GM12878 (cell line): ENCODE data around the gene ST3GAL5.

Experiments
- BRCA1 ChIP-seq: IDR thresholded peaks from 2 replicates; pipeline ENCODE4 v1.6.1; 2011; ENCODE audit warnings: low read depth, low read length, improper control_type of control experiment
- CTCF ChIP-seq, 3 experiments: IDR thresholded peaks in 2 of 3; conservative IDR thresholded peaks in 1 of 3; 2 replicates each; pipeline ENCODE4 v1.5.1; 2011; ENCODE audit warnings: low read depth in 3 of 3, low read length in 3 of 3, mild to moderate bottlenecking in 3 of 3, control low read depth in 2 of 3, moderate library complexity in 2 of 3, inconsistent platforms in 1 of 3, mixed read lengths in 1 of 3; ENCODE audit not compliant: control insufficient read depth in 2 of 3, insufficient read depth in 1 of 3; ENCODE audit errors: extremely low read depth in 1 of 3
- DPF2 ChIP-seq: fragments of 450-650 bp; IDR thresholded peaks from 2 replicates; pipeline ENCODE4 v1.6.1; 2017; ENCODE audit warnings: mild to moderate bottlenecking
- HCFC1 ChIP-seq: fragments of 150-350 bp; IDR thresholded peaks from 2 replicates; pipeline ENCODE4 v1.6.1; 2014; ENCODE audit warnings: low read length
- JUNB ChIP-seq: IDR thresholded peaks from 2 replicates; pipeline ENCODE4 v1.6.1; 2016; ENCODE audit warnings: antibody characterized with exemption, mild to moderate bottlenecking
- MXI1 ChIP-seq: fragments of 150-350 bp; IDR thresholded peaks from 2 replicates; pipeline ENCODE4 v1.6.1; 2011; ENCODE audit warnings: low read depth, mild to moderate bottlenecking, inconsistent platforms, low read length, improper control_type of control experiment
- NBN ChIP-seq: fragments of 450-650 bp; IDR thresholded peaks from 2 replicates; pipeline ENCODE4 v1.6.1; 2016
- NR2C2 ChIP-seq: IDR thresholded peaks from 2 replicates; pipeline ENCODE4 v1.6.1; 2011; ENCODE audit warnings: borderline replicate concordance, low read depth; ENCODE audit not compliant: control insufficient read depth, insufficient read length
- POLR2A ChIP-seq: IDR thresholded peaks from 2 replicates; pipeline ENCODE4 v1.6.1; 2011; ENCODE audit warnings: low read depth, mild to moderate bottlenecking, low read length
- SPI1 ChIP-seq: IDR thresholded peaks from 2 replicates; pipeline ENCODE4 v1.6.1; 2011; ENCODE audit warnings: low read depth, mild to moderate bottlenecking, low read length, moderate library complexity, borderline replicate concordance; ENCODE audit not compliant: insufficient read depth
- USF2 ChIP-seq: IDR thresholded peaks from 2 replicates; pipeline ENCODE4 v1.6.1; 2011; ENCODE audit warnings: low read depth, low read length, improper control_type of control experiment, borderline replicate concordance
- TF ChIP-seq, protein P1 (sequence below): IDR thresholded peaks from 2 replicates; pipeline ENCODE4 v1.6.1; 2012; ENCODE audit warnings: mild to moderate bottlenecking, low read depth, low read length
- TF ChIP-seq, protein P2 (sequence below): fragments of 450-650 bp; formaldehyde crosslinking; IDR thresholded peaks from 2 replicates; pipeline ENCODE4 v1.4.0; 2022; ENCODE audit warnings: mild to moderate bottlenecking, moderate library complexity

DNA sequence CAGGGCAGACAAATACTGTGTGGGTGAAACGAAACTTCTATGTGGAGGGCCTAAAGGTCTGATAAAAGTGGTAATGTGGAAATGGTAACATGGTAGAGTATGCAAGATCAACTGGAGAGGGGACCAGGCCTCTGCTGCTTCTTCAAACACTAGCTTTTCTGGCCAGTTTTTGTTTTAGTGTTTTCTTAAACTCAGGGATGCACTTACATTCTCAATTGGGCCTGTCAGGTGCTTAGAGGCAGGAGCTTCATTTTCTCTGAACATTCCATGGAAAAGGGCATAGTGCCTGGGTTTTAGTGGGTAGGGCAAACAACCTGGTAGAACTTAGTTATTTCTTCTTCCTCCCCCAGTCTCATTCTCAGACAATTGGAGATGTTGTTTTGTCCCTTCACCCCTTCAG lies 10.5 kb upstream of the ST3GAL5 start:
- TF ChIP-seq, protein P1, sequence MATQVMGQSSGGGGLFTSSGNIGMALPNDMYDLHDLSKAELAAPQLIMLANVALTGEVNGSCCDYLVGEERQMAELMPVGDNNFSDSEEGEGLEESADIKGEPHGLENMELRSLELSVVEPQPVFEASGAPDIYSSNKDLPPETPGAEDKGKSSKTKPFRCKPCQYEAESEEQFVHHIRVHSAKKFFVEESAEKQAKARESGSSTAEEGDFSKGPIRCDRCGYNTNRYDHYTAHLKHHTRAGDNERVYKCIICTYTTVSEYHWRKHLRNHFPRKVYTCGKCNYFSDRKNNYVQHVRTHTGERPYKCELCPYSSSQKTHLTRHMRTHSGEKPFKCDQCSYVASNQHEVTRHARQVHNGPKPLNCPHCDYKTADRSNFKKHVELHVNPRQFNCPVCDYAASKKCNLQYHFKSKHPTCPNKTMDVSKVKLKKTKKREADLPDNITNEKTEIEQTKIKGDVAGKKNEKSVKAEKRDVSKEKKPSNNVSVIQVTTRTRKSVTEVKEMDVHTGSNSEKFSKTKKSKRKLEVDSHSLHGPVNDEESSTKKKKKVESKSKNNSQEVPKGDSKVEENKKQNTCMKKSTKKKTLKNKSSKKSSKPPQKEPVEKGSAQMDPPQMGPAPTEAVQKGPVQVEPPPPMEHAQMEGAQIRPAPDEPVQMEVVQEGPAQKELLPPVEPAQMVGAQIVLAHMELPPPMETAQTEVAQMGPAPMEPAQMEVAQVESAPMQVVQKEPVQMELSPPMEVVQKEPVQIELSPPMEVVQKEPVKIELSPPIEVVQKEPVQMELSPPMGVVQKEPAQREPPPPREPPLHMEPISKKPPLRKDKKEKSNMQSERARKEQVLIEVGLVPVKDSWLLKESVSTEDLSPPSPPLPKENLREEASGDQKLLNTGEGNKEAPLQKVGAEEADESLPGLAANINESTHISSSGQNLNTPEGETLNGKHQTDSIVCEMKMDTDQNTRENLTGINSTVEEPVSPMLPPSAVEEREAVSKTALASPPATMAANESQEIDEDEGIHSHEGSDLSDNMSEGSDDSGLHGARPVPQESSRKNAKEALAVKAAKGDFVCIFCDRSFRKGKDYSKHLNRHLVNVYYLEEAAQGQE, result no peak
- TF ChIP-seq POLR2A (no peak), SPI1 (no peak), CTCF (IDR thresholded peaks at IDR 0.05 in 2 of 3, conservative IDR thresholded peaks at IDR 0.05 in 1 of 3; ENCODE audit: control insufficient read depth in 2 of 3, extremely low read depth in 1 of 3, insufficient read depth in 1 of 3, low read depth in 3 of 3, low read length in 3 of 3) (no peak), NR2C2 (no peak), BRCA1 (no peak), HCFC1 (no peak), MXI1 (no peak), DPF2 (no peak), USF2 (no peak), NBN (no peak), JUNB (no peak)
- TF ChIP-seq, protein P2, sequence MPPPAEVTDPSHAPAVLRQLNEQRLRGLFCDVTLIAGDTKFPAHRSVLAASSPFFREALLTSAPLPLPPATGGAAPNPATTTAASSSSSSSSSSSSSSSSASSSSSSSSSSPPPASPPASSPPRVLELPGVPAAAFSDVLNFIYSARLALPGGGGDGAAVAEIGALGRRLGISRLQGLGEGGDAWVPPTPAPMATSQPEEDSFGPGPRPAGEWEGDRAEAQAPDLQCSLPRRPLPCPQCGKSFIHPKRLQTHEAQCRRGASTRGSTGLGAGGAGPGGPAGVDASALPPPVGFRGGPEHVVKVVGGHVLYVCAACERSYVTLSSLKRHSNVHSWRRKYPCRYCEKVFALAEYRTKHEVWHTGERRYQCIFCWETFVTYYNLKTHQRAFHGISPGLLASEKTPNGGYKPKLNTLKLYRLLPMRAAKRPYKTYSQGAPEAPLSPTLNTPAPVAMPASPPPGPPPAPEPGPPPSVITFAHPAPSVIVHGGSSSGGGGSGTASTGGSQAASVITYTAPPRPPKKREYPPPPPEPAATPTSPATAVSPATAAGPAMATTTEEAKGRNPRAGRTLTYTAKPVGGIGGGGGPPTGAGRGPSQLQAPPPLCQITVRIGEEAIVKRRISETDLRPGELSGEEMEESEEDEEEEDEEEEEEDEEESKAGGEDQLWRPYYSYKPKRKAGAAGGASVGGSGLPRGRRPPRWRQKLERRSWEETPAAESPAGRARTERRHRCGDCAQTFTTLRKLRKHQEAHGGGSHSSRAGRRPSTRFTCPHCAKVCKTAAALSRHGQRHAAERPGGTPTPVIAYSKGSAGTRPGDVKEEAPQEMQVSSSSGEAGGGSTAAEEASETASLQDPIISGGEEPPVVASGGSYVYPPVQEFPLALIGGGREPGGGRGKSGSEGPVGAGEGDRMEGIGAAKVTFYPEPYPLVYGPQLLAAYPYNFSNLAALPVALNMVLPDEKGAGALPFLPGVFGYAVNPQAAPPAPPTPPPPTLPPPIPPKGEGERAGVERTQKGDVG, result no peak
